Effector memory CD8-positive, alpha-beta T cell (primary cell): ENCODE data around the gene EZH1.
A peak's percentile ranks its signal among the peaks of the same experiment; 100 is the strongest.

Experiments
- ATAC-seq: fragments of 150-1000 bp; cut with Tn5 transposase; replicated peaks from 2 replicates; pipeline ENCODE4 v1.10.0; 2021; ENCODE audit warnings: mild to moderate bottlenecking, moderate library complexity
- DNase-seq, 3 experiments: peaks; one replicate each; pipeline ENCODE4 v3.0.0; 2021
- H3K27ac Mint-ChIP-seq, 2 donors: one replicate each; pipeline ENCODE4 v1.8.0; 2022; ENCODE audit warnings: mild to moderate bottlenecking in 2 of 2, mixed read lengths in 2 of 2, moderate library complexity in 2 of 2
- H3K27me3 Mint-ChIP-seq, 2 donors: one replicate each; pipeline ENCODE4 v1.8.0; 2022; ENCODE audit warnings: mixed read lengths in 2 of 2
- H3K36me3 Mint-ChIP-seq: one replicate; pipeline ENCODE4 v1.8.0; 2022; ENCODE audit warnings: mild to moderate bottlenecking, moderate library complexity, mixed read lengths; ENCODE audit not compliant: insufficient read depth
- H3K4me1 Mint-ChIP-seq, 2 donors: one replicate each; pipeline ENCODE4 v1.8.0; 2022; ENCODE audit warnings: low read depth in 2 of 2, mixed read lengths in 2 of 2
- H3K4me3 Mint-ChIP-seq, 2 donors: one replicate each; pipeline ENCODE4 v1.8.0; 2022; ENCODE audit warnings: mild to moderate bottlenecking in 2 of 2, mixed read lengths in 2 of 2, moderate library complexity in 2 of 2
- H3K9me3 Mint-ChIP-seq, 2 donors: one replicate each; pipeline ENCODE4 v1.8.0; 2022; ENCODE audit warnings: mixed read lengths in 2 of 2

Gene EZH1

GRCh38 chr17:42725143-42725542 lies 19.7 kb downstream of the EZH1 start:
- DNase-seq (no peak), ATAC-seq (no peak)
- H3K36me3 Mint-ChIP-seq = peaks cover 91% of the 10 kb centered on the region
- no peaks in the 10 kb centered on the region for H3K4me1 Mint-ChIP-seq
- H3K27ac Mint-ChIP-seq = no peak overlapping the region
- no peaks in the 10 kb centered on the region for H3K27me3 Mint-ChIP-seq
- no peaks in the 10 kb centered on the region for H3K9me3 Mint-ChIP-seq
- no peak overlapping the region for H3K4me3 Mint-ChIP-seq

- H3K9me3 Mint-ChIP-seq = no peaks in the 10 kb centered on the region
- H3K4me3 Mint-ChIP-seq = no peak overlapping the region
- ATAC-seq = no peak
- H3K4me1 Mint-ChIP-seq = no peaks in the 10 kb centered on the region
- H3K27me3 Mint-ChIP-seq = no peaks in the 10 kb centered on the region
- no peak overlapping the region for H3K27ac Mint-ChIP-seq
- peaks cover 89% of the 10 kb centered on the region for H3K36me3 Mint-ChIP-seq
- no peak for DNase-seq
These were observed 21.2 kb downstream of the EZH1 start for GRCh38 chr17:42723636-42724035.

- DNase-seq = peak; percentile 22 to 42 (median 34)
- H3K27me3 Mint-ChIP-seq = no peaks in the 10 kb centered on the region
- no peak overlapping the region for H3K27ac Mint-ChIP-seq
- H3K36me3 Mint-ChIP-seq = peaks cover 87% of the 10 kb centered on the region
- no peak overlapping the region for H3K4me3 Mint-ChIP-seq
- ATAC-seq = peak; percentile 82
- no peaks in the 10 kb centered on the region for H3K9me3 Mint-ChIP-seq
- H3K4me1 Mint-ChIP-seq = peaks cover 0 to 5% of the 10 kb centered on the region in 2 donors
These were observed 23.8 kb downstream of the EZH1 start for GRCh38 chr17:42720996-42721583.

GRCh38 chr17:42709561-42709960 lies 35.3 kb downstream of the EZH1 start:
- Mint-ChIP-seq H3K4me1 (peaks cover 10 to 22% of the 10 kb centered on the region in 2 donors), H3K36me3 (peaks cover 96% of the 10 kb centered on the region), H3K27ac (no peak overlapping the region), H3K4me3 (no peak overlapping the region), H3K9me3 (no peaks in the 10 kb centered on the region), H3K27me3 (no peaks in the 10 kb centered on the region)
- ATAC-seq (no peak), DNase-seq (no peak)

- H3K27ac Mint-ChIP-seq = no peak overlapping the region
These were observed 36.3 kb downstream of the EZH1 start for GRCh38 chr17:42708588-42708987.

GRCh38 chr17:42706732-42707131 lies 38.1 kb downstream of the EZH1 start:
- peak; percentile 96 for ATAC-seq
- H3K4me1 Mint-ChIP-seq = peaks cover 10 to 22% of the 10 kb centered on the region in 2 donors

More at GRCh38 chr17:42708588-42708987, 36.3 kb downstream of the EZH1 start:
- Mint-ChIP-seq H3K4me1 (peaks cover 10 to 22% of the 10 kb centered on the region in 2 donors), H3K27me3 (no peaks in the 10 kb centered on the region), H3K4me3 (peak overlapping the region in 1 of 2 donors; percentile 17), H3K9me3 (no peaks in the 10 kb centered on the region), H3K36me3 (peaks cover 98% of the 10 kb centered on the region)
- DNase-seq = no peak
- ATAC-seq = peak; percentile 51

GRCh38 chr17:42704837-42705494 lies 39.9 kb downstream of the EZH1 start:
- Mint-ChIP-seq H3K9me3 (no peaks in the 10 kb centered on the region), H3K27me3 (no peaks in the 10 kb centered on the region), H3K4me3 (no peak overlapping the region), H3K4me1 (peaks cover 10 to 22% of the 10 kb centered on the region in 2 donors), H3K27ac (no peak overlapping the region), H3K36me3 (peaks cover 79% of the 10 kb centered on the region)
- DNase-seq (no peak), ATAC-seq (no peak)

More at GRCh38 chr17:42706732-42707131, 38.1 kb downstream of the EZH1 start:
- Mint-ChIP-seq H3K9me3 (no peaks in the 10 kb centered on the region), H3K4me3 (peak overlapping the region in 1 of 2 donors; percentile 58), H3K27me3 (no peaks in the 10 kb centered on the region), H3K27ac (no peak overlapping the region), H3K36me3 (peaks cover 96% of the 10 kb centered on the region)
- peak in 2 of 3 experiments; percentile 34 to 46 for DNase-seq

- no peak for DNase-seq
- peaks cover 10 to 22% of the 10 kb centered on the region in 2 donors for H3K4me1 Mint-ChIP-seq
- H3K4me3 Mint-ChIP-seq = no peak overlapping the region
- peaks cover 74% of the 10 kb centered on the region for H3K36me3 Mint-ChIP-seq
- H3K9me3 Mint-ChIP-seq = no peaks in the 10 kb centered on the region
- no peak overlapping the region for H3K27ac Mint-ChIP-seq
- no peaks in the 10 kb centered on the region for H3K27me3 Mint-ChIP-seq
- ATAC-seq = no peak
These were observed 40.4 kb downstream of the EZH1 start for GRCh38 chr17:42704490-42704836.

- Mint-ChIP-seq H3K27ac (no peak overlapping the region), H3K36me3 (peaks cover 56% of the 10 kb centered on the region), H3K4me1 (peaks cover 7 to 9% of the 10 kb centered on the region in 2 donors), H3K9me3 (no peaks in the 10 kb centered on the region), H3K27me3 (no peaks in the 10 kb centered on the region), H3K4me3 (no peak overlapping the region)
- ATAC-seq (no peak), DNase-seq (no peak)
These were observed 42.4 kb downstream of the EZH1 start for GRCh38 chr17:42702446-42702845.

GRCh38 chr17:42700586-42701289 lies 44.1 kb downstream of the EZH1 start:
- DNase-seq (no peak), ATAC-seq (no peak)
- H3K27ac Mint-ChIP-seq = peak overlapping the region; percentile 18 to 59
- H3K4me3 Mint-ChIP-seq = no peak overlapping the region
- H3K9me3 Mint-ChIP-seq = no peaks in the 10 kb centered on the region
- peaks cover 41% of the 10 kb centered on the region for H3K36me3 Mint-ChIP-seq
- H3K4me1 Mint-ChIP-seq = peaks cover 0 to 2% of the 10 kb centered on the region in 2 donors
- H3K27me3 Mint-ChIP-seq = no peaks in the 10 kb centered on the region

- ATAC-seq (no peak), DNase-seq (no peak)
- Mint-ChIP-seq H3K4me3 (no peak overlapping the region), H3K4me1 (no peaks in the 10 kb centered on the region), H3K36me3 (peaks cover 29% of the 10 kb centered on the region), H3K27me3 (no peaks in the 10 kb centered on the region), H3K9me3 (no peaks in the 10 kb centered on the region), H3K27ac (peak overlapping the region; percentile 65 to 71)
These were observed 45.5 kb downstream of the EZH1 start for GRCh38 chr17:42699415-42699740.

GRCh38 chr17:42698736-42699414 lies 46.0 kb downstream of the EZH1 start:
- ATAC-seq = no peak
- H3K27me3 Mint-ChIP-seq = no peaks in the 10 kb centered on the region

GRCh38 chr17:42697108-42697811 lies 47.6 kb downstream of the EZH1 start:
- DNase-seq (no peak), ATAC-seq (no peak)
- no peaks in the 10 kb centered on the region for H3K27me3 Mint-ChIP-seq
- no peaks in the 10 kb centered on the region for H3K4me1 Mint-ChIP-seq
- no peak overlapping the region for H3K27ac Mint-ChIP-seq
- no peak overlapping the region for H3K4me3 Mint-ChIP-seq
- no peaks in the 10 kb centered on the region for H3K9me3 Mint-ChIP-seq
- peaks cover 10% of the 10 kb centered on the region for H3K36me3 Mint-ChIP-seq

More at GRCh38 chr17:42698736-42699414, 46.0 kb downstream of the EZH1 start:
- Mint-ChIP-seq H3K36me3 (peaks cover 24% of the 10 kb centered on the region), H3K4me1 (no peaks in the 10 kb centered on the region), H3K27ac (peak overlapping the region; percentile 65 to 71), H3K4me3 (no peak overlapping the region), H3K9me3 (no peaks in the 10 kb centered on the region)
- no peak for DNase-seq
